8988T (cell line): ENCODE data around the gene CCDC70.
"Not testable (repeated sequence)": the region's sequence is repeated elsewhere in the genome, so short reads cannot be mapped to it uniquely, and the experiment has no call there.

Experiments used
- DNase-seq: peaks from one replicate; pipeline ENCODE4 v3.0.0; 2011

Gene CCDC70

DNA sequence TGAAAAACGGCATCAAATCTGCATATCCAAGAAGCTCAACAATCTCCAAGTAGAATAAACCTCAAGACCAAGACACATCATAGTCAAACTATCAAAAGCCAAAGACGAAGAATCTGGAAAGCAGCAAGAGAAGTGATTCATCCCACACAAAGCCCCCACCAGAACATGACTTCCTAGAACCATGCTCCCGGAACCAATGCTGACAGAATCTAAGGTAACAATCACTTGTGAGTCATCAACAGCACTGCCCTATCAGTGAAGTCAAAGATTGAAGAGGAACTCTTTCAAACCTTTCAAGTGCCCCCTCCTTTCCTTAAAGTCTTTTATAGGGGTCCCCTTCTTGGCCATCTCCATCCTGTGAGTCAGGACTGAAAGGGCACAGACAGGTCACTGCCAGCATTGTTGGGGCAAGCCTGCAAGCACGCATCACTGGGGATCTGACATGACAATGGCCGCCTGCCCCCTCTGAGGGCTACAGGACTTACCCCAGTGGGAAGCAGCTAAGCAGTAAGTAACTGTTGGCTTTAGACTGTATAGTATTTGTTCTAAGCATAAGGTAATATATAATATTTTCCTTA is at the start of gene CCDC70:
Gene CCDC70 (plus strand): TSS at position 247 of the 578 bp plus-strand sequence. CDS start 3,443 bp downstream, outside the sequence.
- no peak for DNase-seq

DNA sequence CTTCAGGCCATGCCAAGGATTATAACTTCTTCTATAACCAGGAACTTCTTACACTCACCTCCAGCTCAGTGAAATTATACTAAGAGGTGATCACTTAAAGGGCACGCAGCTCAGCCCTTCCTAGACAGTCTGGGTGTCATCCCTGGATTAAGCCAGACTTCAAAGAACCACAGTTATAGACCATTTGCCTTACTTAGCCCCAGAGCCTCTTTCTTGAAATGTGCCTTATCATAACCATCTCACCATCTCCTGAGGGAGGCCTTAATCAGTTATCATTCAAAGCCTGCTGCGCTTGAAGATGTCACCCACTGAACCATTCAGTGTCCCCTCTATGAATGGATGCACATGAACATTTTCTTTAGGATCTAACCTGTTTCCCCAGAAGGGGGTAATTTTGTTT is 47.7 kb upstream of the CCDC70 start:
- DNase-seq, result no peak

DNA sequence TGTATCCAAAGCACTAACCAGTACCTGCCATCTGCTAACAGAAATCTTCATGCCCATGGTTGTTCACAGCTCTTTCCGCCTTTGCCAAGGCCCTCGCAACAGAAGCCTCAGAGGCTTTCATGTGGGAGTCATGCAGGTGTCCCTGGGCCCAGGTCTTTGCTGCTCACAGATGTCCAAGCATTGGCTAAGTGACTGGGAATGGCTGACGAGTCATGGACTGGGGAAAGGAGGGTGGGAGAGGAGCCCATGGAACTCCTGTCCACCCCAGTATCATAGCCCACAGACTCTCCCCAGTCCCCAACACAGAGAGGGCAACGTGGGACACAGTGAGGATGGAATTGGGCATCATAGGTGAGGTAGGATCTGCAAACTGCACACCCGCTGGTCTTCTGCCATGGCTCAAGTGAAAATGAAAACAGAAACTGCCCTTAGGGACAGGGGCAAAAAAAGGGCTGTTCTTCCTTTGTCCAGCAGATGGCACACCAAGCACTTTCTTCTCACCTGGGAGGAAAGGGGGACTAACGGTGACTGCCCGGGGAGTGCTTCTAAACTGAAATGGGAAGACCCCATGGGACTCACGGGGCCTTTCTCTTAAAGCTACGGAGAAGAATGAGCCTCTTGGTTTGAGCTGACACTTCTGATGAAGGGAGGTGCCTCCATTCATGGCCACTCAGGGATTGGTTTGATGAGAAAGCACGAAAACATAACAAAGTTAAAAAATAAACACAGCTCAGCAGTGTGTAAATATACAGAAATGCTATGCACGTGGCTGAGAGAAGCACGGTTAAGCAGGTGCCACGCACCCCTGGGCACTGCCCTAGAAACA is 46.7 kb upstream of the CCDC70 start:
- peak; percentile 55 for DNase-seq

DNA sequence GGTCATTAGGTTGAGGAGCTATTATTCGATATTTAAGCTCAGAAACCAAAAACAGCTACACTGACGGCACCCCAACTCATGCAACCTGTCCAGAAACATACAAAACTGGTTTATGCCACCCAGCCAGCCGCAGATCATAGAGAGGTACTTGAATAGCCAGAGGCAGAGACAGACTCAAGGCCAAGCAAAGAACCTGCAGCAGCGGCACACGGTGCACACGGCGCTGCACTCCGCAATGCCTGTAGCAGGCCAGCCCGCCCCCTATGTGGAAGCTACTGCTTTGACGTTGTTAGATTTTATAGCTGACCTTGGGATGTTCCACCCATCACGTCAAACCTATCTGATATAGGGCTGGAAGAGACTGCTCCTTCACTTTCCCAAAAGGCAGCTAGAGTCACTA is 45.9 kb upstream of the CCDC70 start:
- no peak for DNase-seq

DNA sequence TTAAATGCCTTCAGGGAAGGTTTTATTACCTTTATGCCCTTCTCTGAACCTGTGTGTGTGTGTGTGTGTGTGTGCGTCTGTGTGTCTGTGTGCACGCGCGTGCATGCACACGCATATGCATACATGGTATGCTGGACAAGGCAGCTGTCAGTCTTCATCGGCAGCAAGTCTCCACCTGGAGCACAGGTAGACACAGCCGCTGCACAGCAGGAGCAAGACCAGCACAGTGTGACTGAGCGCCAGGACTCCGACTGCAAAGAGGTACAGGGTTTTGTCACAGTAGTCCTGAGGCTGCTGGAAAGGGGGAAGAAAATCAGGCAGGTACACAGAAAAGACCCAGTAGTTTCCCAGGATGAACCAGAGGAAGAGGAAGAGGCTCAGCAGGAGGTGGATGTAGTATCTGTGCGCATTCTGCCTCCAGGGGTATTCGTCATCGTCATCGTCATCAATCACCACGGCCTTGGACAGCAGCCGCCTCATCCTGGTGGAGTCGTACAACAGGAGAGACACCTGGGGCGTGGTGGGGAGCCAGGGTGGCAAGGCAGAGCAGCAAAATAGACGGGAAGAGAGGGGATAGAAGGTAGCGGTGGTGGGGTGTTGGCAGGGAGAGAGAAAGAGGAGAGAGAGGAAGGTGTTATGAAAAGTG is 45.0 kb upstream of the CCDC70 start:
- DNase-seq, result peak; percentile 28

DNA sequence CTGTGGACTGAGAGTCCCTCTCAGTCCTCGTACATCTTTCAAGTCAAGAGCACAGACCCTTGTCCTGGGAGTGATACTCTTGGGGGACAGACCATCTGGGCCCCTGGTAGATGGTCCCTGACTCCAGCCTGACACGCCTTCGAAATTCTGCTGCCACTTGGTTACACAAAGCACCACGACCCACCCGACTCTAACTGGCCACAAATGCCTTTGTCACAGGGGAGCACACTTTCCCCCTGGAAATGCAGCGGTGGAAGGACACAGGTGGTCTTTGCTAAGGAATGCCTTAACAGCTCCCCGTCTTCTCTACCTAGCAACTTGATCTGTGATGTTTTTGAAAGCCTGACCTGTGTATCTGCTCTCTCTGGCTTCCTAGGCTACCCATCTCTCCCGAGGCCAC is 44.1 kb upstream of the CCDC70 start:
- DNase-seq, result no peak

DNA sequence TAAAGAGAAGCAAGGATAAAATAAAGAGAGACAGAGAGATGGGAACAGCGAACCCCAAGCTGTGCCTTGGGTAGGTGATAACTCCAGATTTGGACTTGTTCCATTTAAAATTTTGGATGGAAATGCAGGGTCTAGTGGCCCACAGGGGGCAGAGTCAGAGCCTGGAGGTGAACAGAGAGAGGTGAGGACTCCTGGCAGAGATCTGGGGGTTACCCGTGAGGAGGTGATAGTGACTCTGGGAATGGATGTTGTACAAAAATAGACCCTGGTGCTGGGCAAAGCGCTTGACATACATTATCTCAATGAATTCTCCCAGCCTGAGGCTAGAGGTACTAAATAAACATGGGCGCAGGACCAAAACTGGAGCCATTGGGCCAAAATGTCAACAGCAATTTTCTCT is 43.5 kb upstream of the CCDC70 start:
- no peak for DNase-seq

DNA sequence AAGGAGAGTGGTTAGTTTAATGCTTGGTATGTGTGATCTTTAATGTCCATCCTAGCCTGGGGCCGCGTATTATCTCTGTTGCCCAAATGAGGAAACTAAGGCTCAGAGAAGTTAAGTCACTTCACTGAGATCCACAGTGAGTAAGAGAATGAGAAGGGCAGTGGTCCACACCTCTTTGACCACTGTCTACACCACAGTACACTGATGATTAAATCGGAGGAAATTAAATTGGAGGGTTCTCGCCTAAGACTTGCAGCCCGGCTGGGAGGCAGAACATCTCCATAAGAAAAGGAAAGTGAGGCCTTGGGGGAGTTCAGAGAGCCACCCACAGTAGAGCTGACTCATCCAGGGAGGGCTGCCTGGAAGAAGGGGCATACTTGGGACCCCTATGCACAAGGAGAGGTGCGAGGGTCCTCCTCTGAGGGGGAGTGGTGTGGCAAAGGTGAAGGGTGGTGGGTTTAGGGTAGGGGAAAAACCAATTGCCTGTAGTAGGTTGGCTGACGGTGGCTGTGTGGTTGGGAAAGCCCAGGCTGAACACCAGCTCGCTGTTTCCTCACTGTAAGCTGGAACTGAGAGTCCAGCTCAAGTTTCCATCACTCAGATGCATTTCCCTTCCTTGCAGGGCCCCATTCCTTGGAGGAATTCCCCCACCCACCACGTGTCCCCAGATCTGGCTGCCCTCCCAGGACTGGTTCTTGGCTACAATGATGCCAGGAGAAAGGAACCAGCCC is 42.8 kb upstream of the CCDC70 start:
- DNase-seq, result no peak

DNA sequence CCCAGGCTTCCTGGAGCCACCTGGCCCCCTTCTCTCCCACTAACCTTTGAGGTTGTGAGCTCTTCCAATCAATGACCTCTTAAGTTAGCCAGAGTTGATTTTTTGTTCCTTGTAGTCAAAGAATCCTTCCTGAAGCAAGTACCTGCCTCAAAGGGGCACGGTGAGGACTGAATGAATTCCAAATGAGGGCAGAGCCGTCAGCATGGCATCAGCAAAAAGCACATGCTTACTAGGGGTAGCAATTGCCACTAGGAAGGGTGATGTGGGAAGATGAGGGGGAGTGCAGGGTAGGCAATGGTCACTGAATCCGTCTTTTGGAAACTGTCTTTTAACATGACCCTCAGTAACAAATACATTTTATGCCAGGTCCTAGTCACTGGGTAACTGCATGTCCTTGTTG is 42.2 kb upstream of the CCDC70 start:
- DNase-seq, result no peak

DNA sequence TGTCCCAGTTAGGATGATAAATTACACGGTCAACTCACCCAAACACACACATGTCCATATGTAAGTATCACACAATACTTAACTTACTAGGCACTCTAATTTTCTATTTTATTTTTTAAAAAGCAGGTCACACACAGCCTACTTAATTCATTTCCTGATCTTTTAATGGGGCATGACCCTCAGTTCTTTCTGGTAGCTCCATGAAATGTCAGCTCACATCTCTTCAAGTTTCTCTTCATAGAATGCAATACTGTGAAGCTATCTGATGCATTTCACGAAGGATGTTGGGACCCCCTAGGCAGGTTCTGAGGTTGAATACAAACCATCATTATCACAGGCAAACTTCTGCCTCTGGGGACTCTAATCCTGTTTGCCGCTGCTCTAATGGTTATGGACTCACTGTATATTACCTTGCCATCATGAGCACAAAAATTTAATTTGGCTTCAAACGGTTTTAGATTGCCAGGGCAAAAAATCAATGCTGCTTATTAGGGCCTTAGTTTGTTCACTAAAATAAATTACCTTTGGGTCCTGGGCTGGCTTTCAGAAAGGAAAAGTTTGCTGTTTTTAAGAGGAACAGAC is 41.7 kb upstream of the CCDC70 start:
- no peak for DNase-seq

DNA sequence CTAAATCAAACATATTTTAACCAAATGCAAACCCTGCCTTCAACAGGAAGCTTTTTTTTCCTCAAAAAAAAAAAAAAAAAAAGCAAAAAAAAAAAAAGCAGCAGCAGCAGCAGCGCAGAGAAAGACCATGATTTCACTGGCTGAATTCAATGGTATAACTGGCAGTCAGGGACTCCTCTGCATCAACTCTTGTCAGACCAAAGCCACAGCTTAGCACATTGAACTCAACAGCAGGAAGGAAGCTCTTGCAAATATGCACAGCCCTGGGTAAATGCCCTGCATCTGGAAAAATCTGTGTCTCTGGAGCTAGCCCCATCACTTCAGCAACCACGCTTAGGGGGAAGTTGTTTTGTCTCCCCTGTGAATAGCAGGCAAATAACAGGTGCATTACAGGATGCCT is 40.2 kb upstream of the CCDC70 start:
- DNase-seq, result no peak

DNA sequence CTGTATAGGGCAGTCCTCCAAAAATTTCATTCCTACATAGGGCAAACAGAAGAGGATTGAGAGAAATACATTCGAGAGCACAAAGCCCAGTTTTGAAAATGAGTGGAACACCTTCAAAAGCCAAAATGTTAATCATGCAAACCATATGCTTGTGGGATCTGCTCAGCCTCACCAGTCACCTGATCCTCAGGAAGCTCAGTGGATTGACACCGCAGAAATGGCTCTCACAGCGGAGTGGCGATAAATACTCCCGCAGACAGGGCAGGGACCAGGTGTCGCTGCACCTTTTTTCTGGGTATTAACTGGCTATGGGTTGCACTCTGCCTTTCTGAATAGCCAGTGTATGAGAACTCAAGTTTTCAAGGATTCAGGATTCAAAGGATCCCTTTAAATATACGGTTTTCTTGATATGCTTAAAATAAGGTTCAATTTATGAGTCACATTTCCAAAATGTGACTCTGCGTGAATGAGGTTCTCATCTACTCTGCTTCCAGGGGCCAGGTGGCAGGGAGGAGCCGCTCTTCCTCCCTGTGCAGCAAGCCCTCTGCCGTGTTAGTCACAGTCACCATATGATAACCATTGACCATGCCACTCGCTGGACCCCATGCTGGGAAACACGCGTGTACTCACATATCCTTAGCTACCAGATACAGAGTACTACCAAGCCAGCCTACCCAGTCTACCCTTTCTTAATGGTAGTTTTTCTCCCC is 39.5 kb upstream of the CCDC70 start:
- no peak for DNase-seq

DNA sequence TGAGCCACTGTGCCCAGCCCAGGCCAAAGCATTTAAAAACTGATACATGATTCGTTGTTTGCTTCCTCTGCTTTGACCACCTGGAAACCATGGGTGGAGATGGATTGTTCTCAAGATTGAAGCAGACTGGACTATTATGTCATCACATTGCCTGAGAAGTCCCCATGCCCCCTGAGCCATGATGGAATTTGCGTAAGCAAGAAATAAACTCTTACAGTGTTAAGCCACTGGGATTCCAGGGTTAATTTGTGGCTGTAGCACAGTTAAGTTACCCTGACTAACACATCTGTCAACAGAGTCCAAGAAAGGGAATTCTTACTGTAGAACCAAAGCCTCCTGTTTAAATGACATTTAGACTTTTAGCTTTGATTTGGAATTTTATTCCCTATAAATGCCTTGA is 38.4 kb upstream of the CCDC70 start:
- DNase-seq, result no peak

DNA sequence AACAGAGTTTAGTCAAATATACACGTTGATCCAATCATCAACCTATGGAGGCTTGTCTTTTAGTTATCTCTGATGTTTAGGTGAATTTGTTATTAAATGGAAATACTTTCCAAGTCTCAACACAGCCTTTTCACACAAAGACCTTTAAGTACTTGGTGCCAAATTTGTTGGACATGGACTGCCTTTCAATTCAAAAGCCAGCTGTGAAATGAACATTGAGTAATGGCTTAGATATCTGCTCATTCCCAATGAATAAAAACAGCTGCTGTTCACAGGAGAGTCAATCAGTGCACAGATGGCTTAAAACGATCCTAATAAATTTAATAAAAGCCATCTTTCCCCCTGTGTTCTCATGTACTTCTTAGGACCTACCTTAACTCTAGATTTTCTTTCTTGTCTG is 37.9 kb upstream of the CCDC70 start:
- DNase-seq, result no peak

DNA sequence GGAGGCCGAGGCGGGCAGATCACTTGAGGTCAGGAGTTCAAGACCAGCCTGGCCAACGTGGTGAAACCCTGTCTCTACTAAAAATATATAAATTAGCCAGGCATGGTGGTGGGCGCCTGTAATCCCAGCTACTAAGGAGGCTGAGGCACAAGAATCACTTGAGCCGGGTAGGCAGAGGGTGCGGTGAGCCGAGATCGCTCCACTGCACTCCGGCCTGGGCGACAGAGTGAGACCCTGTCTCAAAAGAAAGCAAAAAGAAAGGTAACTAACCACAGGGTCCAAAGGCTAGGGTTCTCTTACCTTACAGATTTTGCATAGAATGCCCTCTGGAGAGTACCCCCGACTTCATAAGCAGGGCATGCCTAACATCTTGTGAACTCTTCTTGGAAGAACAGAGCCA is 37.1 kb upstream of the CCDC70 start:
- DNase-seq, result not testable (repeated sequence)

DNA sequence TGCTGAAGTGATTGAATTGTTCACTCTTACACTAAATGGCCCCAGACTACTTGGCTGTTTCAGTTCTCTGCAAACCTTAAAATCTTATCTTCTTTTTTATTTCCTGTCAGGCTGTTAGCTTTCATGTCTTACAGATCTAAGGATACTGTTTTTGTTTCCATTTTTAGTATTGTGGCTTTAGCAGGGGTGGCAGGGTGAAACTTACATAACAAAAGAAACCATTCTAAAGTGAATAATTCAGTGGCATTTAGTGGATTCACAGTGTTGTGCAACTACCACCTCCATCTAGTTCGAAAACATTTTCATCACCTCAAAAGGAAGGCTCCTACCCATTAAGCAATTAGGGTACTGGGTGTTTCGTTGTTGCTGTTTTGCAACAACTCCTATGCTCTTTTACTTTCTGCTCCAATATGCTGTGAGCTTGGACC is 36.6 kb upstream of the CCDC70 start:
- no peak for DNase-seq

DNA sequence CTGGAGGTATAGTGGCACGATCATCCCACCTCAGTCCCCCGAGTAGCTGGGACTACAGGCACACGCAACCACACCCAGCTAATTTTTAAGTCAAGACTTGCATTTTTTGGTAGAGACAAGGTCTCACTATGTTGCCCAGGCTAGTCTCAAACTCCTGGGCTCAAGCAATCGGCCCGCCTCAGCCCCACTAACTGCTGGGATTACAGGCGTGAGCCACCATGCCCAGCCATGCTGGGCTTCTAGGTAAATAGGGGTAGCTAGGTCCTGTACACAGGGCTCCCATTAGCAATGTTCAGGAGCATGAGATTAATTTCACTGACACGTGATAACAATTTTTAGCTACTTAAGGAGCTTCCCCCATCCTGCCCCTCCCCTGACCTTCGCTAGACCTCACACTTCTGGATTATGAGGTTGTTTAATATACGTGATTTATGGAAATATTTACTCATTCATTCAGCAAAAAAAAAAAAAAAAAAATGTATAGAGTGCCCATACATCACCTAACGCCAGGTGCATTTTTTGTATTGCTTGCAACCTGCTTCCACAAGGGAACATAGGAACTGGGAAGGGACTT is 36.0 kb upstream of the CCDC70 start:
- DNase-seq, result no peak

DNA sequence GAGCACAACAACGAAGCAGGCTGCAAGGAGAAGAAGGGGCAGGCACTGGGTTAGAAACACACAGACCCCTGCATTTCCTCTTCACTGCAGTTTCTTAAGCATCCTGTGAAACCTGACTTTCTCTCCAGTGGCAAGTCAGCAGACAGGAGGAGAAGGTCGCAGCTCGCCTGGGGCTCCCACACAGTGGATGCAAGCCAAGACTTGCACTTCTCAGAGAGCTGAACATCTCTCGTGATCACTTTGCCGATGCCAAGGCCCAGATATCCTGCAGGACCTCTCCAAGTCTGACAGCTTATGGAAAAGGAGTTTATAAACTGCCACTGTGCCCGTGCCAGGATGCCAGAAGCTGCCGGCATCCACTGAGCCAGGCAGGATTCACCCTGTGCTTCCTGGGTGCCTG is 35.2 kb upstream of the CCDC70 start:
- no peak for DNase-seq

DNA sequence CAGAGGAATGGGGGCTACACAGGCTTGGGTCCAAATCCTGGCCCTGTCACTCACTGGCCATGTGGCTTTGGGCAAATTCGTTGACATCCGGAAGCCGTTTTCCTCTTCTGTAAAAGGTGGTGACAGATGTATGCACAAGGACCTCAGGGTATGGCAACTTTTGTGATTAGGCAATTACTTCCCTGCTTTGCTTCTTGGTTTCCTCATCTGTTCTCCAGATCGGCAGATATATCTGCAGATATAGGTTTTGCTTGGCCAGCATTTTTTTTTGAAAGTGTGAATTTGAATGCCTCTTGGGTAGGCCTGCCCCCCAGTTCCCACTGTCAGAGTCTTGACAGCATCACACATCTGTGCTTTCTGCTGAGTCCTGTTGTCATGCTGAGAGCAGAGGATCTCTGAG is 34.5 kb upstream of the CCDC70 start:
- DNase-seq, result no peak

DNA sequence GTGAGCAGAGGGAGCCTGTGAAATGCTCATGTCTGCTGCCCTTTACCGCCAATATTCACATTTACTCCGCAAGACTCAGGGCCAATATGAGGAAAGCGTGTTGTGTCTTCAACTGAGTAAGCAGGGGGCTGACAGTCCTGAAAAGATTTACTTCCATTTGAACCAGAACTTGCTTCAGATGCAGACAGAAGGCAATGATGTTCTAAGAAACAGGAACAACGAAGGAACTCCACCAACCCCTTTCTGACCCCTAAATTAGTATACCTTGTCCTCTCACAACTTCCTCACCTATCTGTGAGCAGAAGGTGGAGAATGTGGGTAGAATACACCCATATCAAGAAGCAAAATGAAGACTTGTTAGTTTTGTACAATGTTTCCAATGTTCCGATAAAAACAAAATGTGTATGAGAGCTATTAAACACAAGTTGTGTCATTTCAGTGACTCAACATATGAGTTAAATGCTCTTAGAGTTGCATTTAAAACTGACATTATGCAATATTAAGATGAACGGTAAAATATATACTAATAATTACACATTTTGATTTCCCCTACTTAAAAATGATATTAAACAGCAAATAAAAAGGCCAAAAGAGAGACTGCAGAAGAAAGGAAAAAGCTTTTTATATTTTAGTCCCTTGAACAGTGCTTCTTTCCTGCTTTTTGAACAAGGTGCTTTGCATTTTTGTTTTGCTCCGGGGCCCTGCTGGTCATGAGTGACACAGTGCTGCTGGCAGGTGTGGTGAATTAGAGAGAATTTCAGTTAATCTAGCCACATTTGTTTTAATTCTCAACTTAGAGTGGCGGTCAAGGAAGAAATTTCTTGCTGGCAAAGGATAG is 32.8 kb upstream of the CCDC70 start:
- no peak for DNase-seq

DNA sequence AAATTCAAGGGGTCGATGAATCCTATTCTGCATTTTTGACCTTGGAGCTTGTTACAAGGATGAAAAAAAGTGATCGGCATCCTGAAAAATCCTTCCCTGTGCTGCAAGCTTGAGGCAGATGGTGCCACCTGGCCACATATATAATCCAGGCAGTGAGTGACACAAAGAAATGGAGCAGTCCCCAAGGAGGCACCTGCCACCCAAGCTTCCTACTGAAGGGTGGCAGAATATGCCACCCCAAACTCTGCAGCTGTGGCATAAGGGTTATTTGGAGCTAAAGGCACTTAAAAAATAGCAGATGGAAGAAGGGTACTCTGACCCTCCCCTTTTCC is 32.2 kb upstream of the CCDC70 start:
- DNase-seq, result no peak
